ENCODE measurements around the gene S100A6. TPM values are rescaled to one million over a fixed set of nuclear protein-coding genes. Genes with fewer than 3 reads are reported as not detected.

The S100A6 gene
- total RNA-seq, 6 experiments from 2014 or later, result 6.6 to 24.0 (median 12.0) TPM

DNA sequence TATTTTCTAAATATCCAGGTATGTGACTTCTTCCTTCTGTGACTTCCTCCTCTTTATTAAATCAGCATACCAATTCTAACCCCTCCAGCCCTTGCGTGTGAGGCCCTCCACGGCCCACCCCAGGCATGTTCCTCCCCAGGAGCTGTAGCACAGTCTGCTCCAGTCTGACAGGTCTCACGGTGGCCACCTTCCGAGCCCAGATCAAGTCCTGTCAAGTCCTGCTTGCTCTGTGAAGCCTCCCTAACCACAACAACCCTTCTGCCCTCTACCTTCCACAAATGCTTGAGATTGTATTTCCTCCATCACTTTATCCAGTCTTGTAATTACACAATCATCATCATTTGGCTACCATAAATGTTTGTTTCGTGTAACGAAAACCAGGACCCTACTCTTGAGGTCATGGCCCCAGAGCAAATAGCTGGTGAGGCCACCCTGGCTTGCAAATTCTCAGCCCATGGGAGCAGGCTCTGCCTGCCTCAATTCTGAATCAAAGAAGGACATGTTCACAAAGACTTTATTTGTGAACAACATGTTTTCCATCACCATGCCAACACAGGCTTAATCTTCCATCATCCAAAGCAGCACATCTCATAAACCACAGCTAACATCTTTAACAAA lies 42.3 kb downstream of the S100A6 start:
- 65% methylated on average over 6 of the region's 6 CpGs for WGBS (ENCODE audit: insufficient coverage, low coverage, low lambda C conversion rate, missing lambda C conversion rate)
- Histone ChIP-seq H3K9me3 (no peaks in the 10 kb centered on the region), H3K4me1 (no peaks in the 10 kb centered on the region), H3K27me3 (no peaks in the 10 kb centered on the region), H3K27ac (no peak overlapping the region), H3K4me3 (no peak overlapping the region), H3K36me3 (no peaks in the 10 kb centered on the region)
- intact Hi-C loops (cut with DNase I), result loop anchor here (5.0 kb wide), 2 partner anchors 141 to 146 kb away; partner anchors contain the start of gene PGLYRP4 (in 1 of the 2)
- DNase-seq (no peak), ATAC-seq (no peak)
- TF ChIP-seq, protein P1, sequence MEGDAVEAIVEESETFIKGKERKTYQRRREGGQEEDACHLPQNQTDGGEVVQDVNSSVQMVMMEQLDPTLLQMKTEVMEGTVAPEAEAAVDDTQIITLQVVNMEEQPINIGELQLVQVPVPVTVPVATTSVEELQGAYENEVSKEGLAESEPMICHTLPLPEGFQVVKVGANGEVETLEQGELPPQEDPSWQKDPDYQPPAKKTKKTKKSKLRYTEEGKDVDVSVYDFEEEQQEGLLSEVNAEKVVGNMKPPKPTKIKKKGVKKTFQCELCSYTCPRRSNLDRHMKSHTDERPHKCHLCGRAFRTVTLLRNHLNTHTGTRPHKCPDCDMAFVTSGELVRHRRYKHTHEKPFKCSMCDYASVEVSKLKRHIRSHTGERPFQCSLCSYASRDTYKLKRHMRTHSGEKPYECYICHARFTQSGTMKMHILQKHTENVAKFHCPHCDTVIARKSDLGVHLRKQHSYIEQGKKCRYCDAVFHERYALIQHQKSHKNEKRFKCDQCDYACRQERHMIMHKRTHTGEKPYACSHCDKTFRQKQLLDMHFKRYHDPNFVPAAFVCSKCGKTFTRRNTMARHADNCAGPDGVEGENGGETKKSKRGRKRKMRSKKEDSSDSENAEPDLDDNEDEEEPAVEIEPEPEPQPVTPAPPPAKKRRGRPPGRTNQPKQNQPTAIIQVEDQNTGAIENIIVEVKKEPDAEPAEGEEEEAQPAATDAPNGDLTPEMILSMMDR (IDR thresholded peaks at IDR 0.05), result no peak
- TF ChIP-seq POLR2A (IDR thresholded peaks at IDR 0.05), result no peak

DNA sequence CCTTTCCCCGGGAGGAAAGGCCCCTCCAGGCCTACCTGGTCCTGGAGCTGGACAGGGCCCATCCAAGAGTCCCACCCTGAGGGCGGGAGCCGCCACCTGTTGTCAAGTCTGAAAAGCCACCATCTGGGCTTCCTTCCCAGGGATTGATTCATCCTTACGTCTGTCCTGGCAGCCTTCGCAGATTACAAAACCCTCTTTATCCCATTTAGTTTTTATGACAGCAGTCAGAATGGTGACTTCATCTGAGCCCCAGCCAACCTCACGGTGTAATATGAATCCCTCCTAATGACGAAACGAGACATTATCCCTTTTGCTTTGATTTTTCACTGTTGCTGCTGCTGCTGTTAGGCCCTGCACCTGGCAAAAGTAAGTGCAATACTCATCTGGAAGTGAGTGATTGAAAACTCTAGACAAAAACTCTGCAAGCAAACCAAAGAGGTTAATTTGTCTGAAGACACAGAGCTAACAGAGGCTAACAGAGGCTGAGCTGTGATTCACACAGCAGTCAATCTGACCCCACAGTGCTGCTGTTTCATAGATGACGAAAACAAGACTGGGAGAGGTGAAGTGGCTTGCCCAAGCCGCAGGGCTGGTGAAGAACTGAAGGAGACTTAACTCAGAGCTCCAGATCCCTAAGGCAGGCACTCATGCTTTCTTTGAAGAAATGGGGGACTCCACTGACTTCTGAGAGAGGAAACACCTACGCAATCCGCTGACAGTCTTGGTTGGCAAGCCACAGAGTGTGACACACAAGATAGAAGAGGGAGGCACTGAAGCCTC lies 45.3 kb downstream of the S100A6 start:
- TF ChIP-seq, protein P1 (IDR thresholded peaks at IDR 0.05), result no peak
- TF ChIP-seq POLR2A (IDR thresholded peaks at IDR 0.05), result no peak
- no peak overlapping the region for H3K27ac ChIP-seq

DNA sequence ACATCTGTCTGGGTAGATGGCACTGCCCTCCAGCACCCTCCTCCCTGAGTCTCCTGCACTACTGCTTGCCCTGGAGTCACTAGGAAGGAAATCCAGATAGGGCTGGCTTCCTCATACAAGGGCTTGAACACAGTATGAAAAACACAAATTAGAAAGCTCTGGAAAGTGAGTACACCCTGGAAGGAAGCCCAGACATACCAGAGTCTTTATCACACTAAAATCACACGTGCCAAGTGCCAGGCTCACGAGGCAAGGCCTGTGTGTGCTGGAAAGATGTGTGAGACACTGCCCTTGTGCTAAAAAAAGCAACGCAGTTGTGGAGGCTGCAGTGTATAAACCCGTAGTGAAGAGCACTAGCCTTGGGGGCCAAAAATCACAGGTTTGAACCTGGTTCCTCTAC lies 47.1 kb downstream of the S100A6 start:
- intact Hi-C loops (cut with DNase I), result no loop called here
- Histone ChIP-seq H3K9me3 (no peaks in the 10 kb centered on the region), H3K27me3 (no peaks in the 10 kb centered on the region), H3K27ac (no peak overlapping the region), H3K4me3 (no peak overlapping the region), H3K36me3 (no peaks in the 10 kb centered on the region), H3K4me1 (no peaks in the 10 kb centered on the region)
- TF ChIP-seq, protein P1 (IDR thresholded peaks at IDR 0.05), result no peak
- no peak for TF ChIP-seq POLR2A (IDR thresholded peaks at IDR 0.05)
- ATAC-seq (no peak), DNase-seq (no peak)
- 8% methylated on average over 4 of the region's 4 CpGs for WGBS (ENCODE audit: insufficient coverage, low coverage, low lambda C conversion rate, missing lambda C conversion rate)

More for the DNA sequence above, 45.3 kb downstream of the S100A6 start:
- H3K4me3 ChIP-seq, result no peak overlapping the region
- no peaks in the 10 kb centered on the region for H3K36me3 ChIP-seq
- ATAC-seq (peak in 1 of 4 donors; percentile 83), DNase-seq (peak in 1 of 3 donors; percentile 46)
- H3K27me3 ChIP-seq, result no peaks in the 10 kb centered on the region
- WGBS (ENCODE audit: insufficient coverage, low coverage, low lambda C conversion rate, missing lambda C conversion rate), result 53% methylated on average over 7 of the region's 12 CpGs
- intact Hi-C loops (cut with DNase I), result loop anchor here (5.0 kb wide), 2 partner anchors 138 to 143 kb away; partner anchors contain the start of gene PGLYRP4 (in 1 of the 2)
- no peaks in the 10 kb centered on the region for H3K4me1 ChIP-seq
- no peaks in the 10 kb centered on the region for H3K9me3 ChIP-seq

DNA sequence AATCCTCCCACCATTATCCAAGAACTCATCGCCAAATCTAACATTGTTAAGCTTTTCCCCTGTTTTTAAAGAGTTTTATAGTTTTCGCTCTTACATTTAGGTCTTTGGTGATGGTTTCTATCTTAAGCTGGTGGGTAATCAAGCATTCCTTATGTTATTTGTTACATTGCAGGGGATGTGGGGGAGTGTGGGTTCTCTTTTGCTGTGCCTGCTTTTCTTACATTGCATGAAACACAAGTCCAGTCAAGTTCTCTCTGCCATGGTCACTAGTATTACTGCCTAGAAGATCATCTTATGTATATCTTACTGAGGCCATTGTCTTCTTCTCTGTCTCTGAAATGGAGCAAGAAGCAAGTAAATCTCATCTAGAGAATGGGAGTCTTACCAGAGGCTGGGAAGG lies 48.1 kb downstream of the S100A6 start:
- Histone ChIP-seq H3K36me3 (no peaks in the 10 kb centered on the region), H3K27me3 (no peaks in the 10 kb centered on the region), H3K9me3 (no peaks in the 10 kb centered on the region), H3K27ac (no peak overlapping the region), H3K4me3 (no peak overlapping the region), H3K4me1 (no peaks in the 10 kb centered on the region)
- 84% methylated on average over 2 of the region's 2 CpGs for WGBS (ENCODE audit: insufficient coverage, low coverage, low lambda C conversion rate, missing lambda C conversion rate)
- TF ChIP-seq POLR2A (IDR thresholded peaks at IDR 0.05), result no peak
- TF ChIP-seq, protein P1 (IDR thresholded peaks at IDR 0.05), result no peak
- intact Hi-C loops (cut with DNase I), result no loop called here
- ATAC-seq, result no peak
- DNase-seq, result no peak

Data from right lobe of liver (tissue), 6 donors.